Endothelial cell of hepatic sinusoid (primary cell): ENCODE results near the gene TSPEAR.
"Not testable (repeated sequence)": the region's sequence is repeated elsewhere in the genome, so short reads cannot be mapped to it uniquely, and the experiment has no call there.

Experiments used
- in situ Hi-C: cut with HindIII; loops from 2 replicates; pipeline ENCODE4 v1.10.0; 2017; ENCODE audit warnings: low sequenced_read_pairs

The TSPEAR gene

GRCh38 chr21:44657635-44658540 is 53.5 kb downstream of the TSPEAR start, which contains the start of gene KRTAP12-3:
TSS of gene KRTAP12-3 (plus strand) at chr21:44657932. CDS start at chr21:44657980, 48 bp downstream.
- in situ Hi-C loops: no loop called here

- in situ Hi-C loops: no loop called here
These were observed 54.5 kb downstream of the TSPEAR start for GRCh38 chr21:44656868-44657267.

- in situ Hi-C loops: loop anchor here (5.0 kb wide), 1 partner anchor 38 kb away; no protein-coding TSS in a partner anchor
These were observed 56.7 kb downstream of the TSPEAR start, which contains the start of gene KRTAP12-4 for GRCh38 chr21:44654576-44655175. TSS of gene KRTAP12-4 (minus strand) at chr21:44654659. CDS start at chr21:44654614, 45 bp downstream.

- in situ Hi-C loops: loop anchor here (5.0 kb wide), 1 partner anchor 38 kb away; no protein-coding TSS in a partner anchor
These were observed 57.5 kb downstream of the TSPEAR start for GRCh38 chr21:44653656-44654575.

- in situ Hi-C loops: loop anchor here (5.0 kb wide), 1 partner anchor 39 kb away; no protein-coding TSS in a partner anchor
These were observed 58.2 kb downstream of the TSPEAR start for GRCh38 chr21:44653123-44653522.

- in situ Hi-C loops: loop anchor here (5.0 kb wide), 1 partner anchor 41 kb away; no protein-coding TSS in a partner anchor
These were observed 60.2 kb downstream of the TSPEAR start for GRCh38 chr21:44650973-44651675.

GRCh38 chr21:44650265-44650972 is 61.0 kb downstream of the TSPEAR start:
- in situ Hi-C loops: loop anchor here (5.0 kb wide), 1 partner anchor 42 kb away; no protein-coding TSS in a partner anchor

- in situ Hi-C loops: loop anchor here (5.0 kb wide), 2 partner anchors 43 to 63 kb away; partner anchors contain the start of gene TSPEAR
These were observed 61.8 kb downstream of the TSPEAR start for GRCh38 chr21:44649521-44650100.

GRCh38 chr21:44648557-44649311 is 62.6 kb downstream of the TSPEAR start:
- in situ Hi-C loops: loop anchor here (5.0 kb wide), 1 partner anchor 64 kb away; the partner anchor contains the start of gene TSPEAR

- in situ Hi-C loops: loop anchor here (5.0 kb wide), 1 partner anchor 65 kb away; the partner anchor contains the start of gene TSPEAR
These were observed 64.2 kb downstream of the TSPEAR start for GRCh38 chr21:44647222-44647552.

- in situ Hi-C loops: loop anchor here (5.0 kb wide), 1 partner anchor 66 kb away; the partner anchor contains the start of gene TSPEAR
These were observed 64.8 kb downstream of the TSPEAR start, which contains the start of gene KRTAP10-11 for GRCh38 chr21:44646366-44647221. TSS of gene KRTAP10-11 (plus strand) at chr21:44646414. CDS start at chr21:44646459, 45 bp downstream.

- in situ Hi-C loops: loop anchor here (5.0 kb wide), 1 partner anchor 67 kb away; the partner anchor contains the start of gene TSPEAR
These were observed 66.5 kb downstream of the TSPEAR start for GRCh38 chr21:44644878-44645277.

- in situ Hi-C loops: no loop called here
These were observed 67.5 kb downstream of the TSPEAR start for GRCh38 chr21:44643741-44644310.

- in situ Hi-C loops: no loop called here
These were observed 70.6 kb downstream of the TSPEAR start for GRCh38 chr21:44640761-44641160.

GRCh38 chr21:44639331-44639655 is 72.1 kb downstream of the TSPEAR start:
- in situ Hi-C loops: no loop called here

GRCh38 chr21:44638506-44639330 is 72.7 kb downstream of the TSPEAR start:
- in situ Hi-C loops: not testable (repeated sequence)
